Activated CD8-positive, alpha-beta memory T cell treated with anti-CD3 and anti-CD28 coated beads for 36 hours (primary cell): Measurements from ENCODE around the gene CCR5AS. TPM values are rescaled to one million over a fixed set of nuclear protein-coding genes. Genes with fewer than 3 reads are reported as not detected.

Source experiments
- total RNA-seq, 2 experiments: library from RNA; stranded (reverse); gene quantifications; one replicate each; pipeline ENCODE4 v1.2.3, GENCODE V29; 2021

CCR5AS gene

Other genes starting within 250 kb of the CCR5AS start
- gene CCR1, start 198.8 kb downstream of the CCR5AS start, total RNA-seq: under 1 TPM; 0.36 to 0.48 TPM
- not detected for gene CCR3, start 164.6 kb downstream of the CCR5AS start, total RNA-seq
- gene CCR2, start 53.0 kb downstream of the CCR5AS start, total RNA-seq: under 1 TPM; 0.34 to 0.42 TPM
- gene CCR5, start 36.1 kb downstream of the CCR5AS start, total RNA-seq: 1 to 10 TPM; 2.6 to 3.1 TPM
- gene CCRL2, start 193 bp upstream of the CCR5AS start, total RNA-seq: 1 to 10 TPM; 3.0 to 3.6 TPM
- gene LTF, start 57.8 kb upstream of the CCR5AS start, total RNA-seq: not detected
- not detected for gene RTP3, start 90.9 kb upstream of the CCR5AS start, total RNA-seq
- gene LRRC2, start 159.2 kb upstream of the CCR5AS start, total RNA-seq: not detected
- gene FAM240A, start 205.5 kb upstream of the CCR5AS start, total RNA-seq: not detected